ENCODE data around the gene RAB3C. TPM values are rescaled to one million over a fixed set of nuclear protein-coding genes. Genes with fewer than 3 reads are reported as not detected.

The RAB3C gene
- total RNA-seq, 1 experiment from 2014 or later: not detected

DNA sequence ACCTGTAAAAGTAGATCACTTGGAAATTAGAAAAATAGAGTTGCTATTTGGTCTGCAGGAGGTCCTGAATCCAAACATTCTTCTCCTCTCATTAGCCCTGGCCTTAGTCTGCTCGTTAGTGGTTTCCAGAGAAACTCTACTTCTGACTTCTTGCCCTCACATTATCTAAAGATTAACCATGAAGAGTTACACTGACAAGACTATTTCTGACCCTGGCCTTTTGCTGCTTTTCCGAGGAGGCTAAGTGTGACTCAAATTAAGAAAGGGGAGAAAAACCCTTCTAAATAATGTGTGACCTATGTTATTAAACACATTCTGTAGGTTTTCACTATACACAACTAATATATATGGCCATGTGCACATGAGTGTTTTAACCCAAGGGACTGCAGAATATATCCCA, 302.4 kb downstream of the RAB3C start:
- no peak overlapping the region for H3K27ac ChIP-seq
- H3K4me3 ChIP-seq: no peak overlapping the region
- no peak for DNase-seq
- H3K4me1 ChIP-seq: no peaks in the 10 kb centered on the region
- H3K36me3 ChIP-seq: no peaks in the 10 kb centered on the region
- H3K27me3 ChIP-seq: no peaks in the 10 kb centered on the region
- no peaks in the 10 kb centered on the region for H3K9me3 ChIP-seq (replicated peaks)

GRCh38 chr5:58886315-58887207, 303.7 kb downstream of the RAB3C start:
- Histone ChIP-seq H3K4me1 (no peaks in the 10 kb centered on the region), H3K27ac (no peak overlapping the region), H3K36me3 (no peaks in the 10 kb centered on the region), H3K27me3 (no peaks in the 10 kb centered on the region), H3K9me3 (replicated peaks) (no peaks in the 10 kb centered on the region), H3K4me3 (peak overlapping the region; percentile 6; the same call in 1 of the 2 replicates)
- peak; percentile 71 to 87 for DNase-seq

GRCh38 chr5:58887311-58887710, 304.4 kb downstream of the RAB3C start:
- no peaks in the 10 kb centered on the region for H3K27me3 ChIP-seq
- no peak for DNase-seq
- no peaks in the 10 kb centered on the region for H3K9me3 ChIP-seq (replicated peaks)
- no peaks in the 10 kb centered on the region for H3K36me3 ChIP-seq
- H3K27ac ChIP-seq: no peak overlapping the region
- H3K4me3 ChIP-seq: no peak overlapping the region
- H3K4me1 ChIP-seq: no peaks in the 10 kb centered on the region

- H3K9me3 ChIP-seq (replicated peaks): no peaks in the 10 kb centered on the region
- H3K27ac ChIP-seq: no peak overlapping the region
- no peaks in the 10 kb centered on the region for H3K27me3 ChIP-seq
- no peak overlapping the region for H3K4me3 ChIP-seq
- no peaks in the 10 kb centered on the region for H3K36me3 ChIP-seq
- DNase-seq: no peak
- no peaks in the 10 kb centered on the region for H3K4me1 ChIP-seq
These were observed 305.0 kb downstream of the RAB3C start for GRCh38 chr5:58887721-58888409.

GRCh38 chr5:58890265-58890664, 307.4 kb downstream of the RAB3C start:
- DNase-seq: no peak
- Histone ChIP-seq H3K36me3 (no peaks in the 10 kb centered on the region), H3K27ac (no peak overlapping the region), H3K27me3 (no peaks in the 10 kb centered on the region), H3K4me1 (no peaks in the 10 kb centered on the region), H3K9me3 (replicated peaks) (no peaks in the 10 kb centered on the region), H3K4me3 (no peak overlapping the region)

GRCh38 chr5:58890701-58891085, 307.8 kb downstream of the RAB3C start:
- no peaks in the 10 kb centered on the region for H3K36me3 ChIP-seq
- H3K9me3 ChIP-seq (replicated peaks): no peaks in the 10 kb centered on the region
- H3K27me3 ChIP-seq: no peaks in the 10 kb centered on the region
- H3K4me3 ChIP-seq: peak overlapping the region; percentile 53
- H3K4me1 ChIP-seq: no peaks in the 10 kb centered on the region
- peak overlapping the region; percentile 39; the same call in 1 of the 2 replicates for H3K27ac ChIP-seq
- no peak for DNase-seq

- Histone ChIP-seq H3K4me1 (no peaks in the 10 kb centered on the region), H3K27me3 (no peaks in the 10 kb centered on the region), H3K9me3 (replicated peaks) (no peaks in the 10 kb centered on the region), H3K4me3 (peak overlapping the region; percentile 53), H3K27ac (peak overlapping the region; percentile 39), H3K36me3 (no peaks in the 10 kb centered on the region)
- DNase-seq: peak; percentile 70 to 87
These were observed 308.5 kb downstream of the RAB3C start for GRCh38 chr5:58891086-58891970.

DNA sequence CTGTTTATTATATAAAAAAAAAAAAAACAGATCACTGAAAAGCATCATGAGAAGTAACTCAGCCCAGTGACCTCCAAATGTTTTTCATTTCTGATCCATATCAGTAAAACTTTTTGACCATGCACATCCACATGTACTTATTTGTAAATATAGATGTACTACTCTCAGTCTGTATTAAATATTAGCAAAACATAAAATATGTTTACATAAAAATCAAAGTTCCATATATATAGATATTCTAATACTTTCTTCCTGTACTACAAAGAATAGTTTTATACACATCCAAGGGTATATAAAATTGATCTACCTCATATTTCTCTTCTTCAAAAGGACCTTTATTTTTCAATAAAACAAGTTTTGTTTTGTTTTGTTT, 309.1 kb downstream of the RAB3C start:
- H3K4me1 ChIP-seq: no peaks in the 10 kb centered on the region
- H3K27me3 ChIP-seq: no peaks in the 10 kb centered on the region
- no peaks in the 10 kb centered on the region for H3K9me3 ChIP-seq (replicated peaks)
- no peak overlapping the region for H3K27ac ChIP-seq
- DNase-seq: no peak
- H3K4me3 ChIP-seq: peak overlapping the region; percentile 53
- H3K36me3 ChIP-seq: no peaks in the 10 kb centered on the region

- H3K9me3 ChIP-seq (replicated peaks): no peaks in the 10 kb centered on the region
- no peaks in the 10 kb centered on the region for H3K36me3 ChIP-seq
- no peaks in the 10 kb centered on the region for H3K4me1 ChIP-seq
- H3K27me3 ChIP-seq: no peaks in the 10 kb centered on the region
- no peak for DNase-seq
- H3K27ac ChIP-seq: no peak overlapping the region
- no peak overlapping the region for H3K4me3 ChIP-seq
These were observed 310.7 kb downstream of the RAB3C start for GRCh38 chr5:58893551-58893950.

DNA sequence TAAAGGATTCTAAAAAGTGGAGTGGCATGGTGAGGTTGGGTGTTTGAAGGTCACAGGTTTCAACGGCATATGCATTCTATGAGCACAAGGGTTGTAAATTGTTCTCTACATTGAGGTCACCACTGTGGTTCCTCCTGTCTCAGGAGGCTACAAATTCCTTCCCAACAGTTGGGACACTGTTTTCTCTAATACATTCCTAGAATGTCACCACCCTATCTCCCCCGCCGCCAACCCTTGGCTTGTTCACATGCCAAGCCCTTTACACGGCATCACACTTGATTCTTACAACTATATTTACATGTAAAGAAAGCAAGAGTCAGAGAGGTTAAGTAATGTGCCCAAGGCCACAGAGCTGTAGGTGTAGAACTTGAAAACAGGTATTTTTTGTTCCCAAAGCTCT, 315.1 kb downstream of the RAB3C start:
- no peaks in the 10 kb centered on the region for H3K4me1 ChIP-seq
- no peak for DNase-seq
- no peak overlapping the region for H3K27ac ChIP-seq
- no peaks in the 10 kb centered on the region for H3K9me3 ChIP-seq (replicated peaks)
- H3K4me3 ChIP-seq: no peak overlapping the region
- H3K27me3 ChIP-seq: no peaks in the 10 kb centered on the region
- H3K36me3 ChIP-seq: no peaks in the 10 kb centered on the region

- no peak for DNase-seq
- H3K9me3 ChIP-seq (replicated peaks): no peaks in the 10 kb centered on the region
- no peak overlapping the region for H3K27ac ChIP-seq
- H3K36me3 ChIP-seq: no peaks in the 10 kb centered on the region
- no peaks in the 10 kb centered on the region for H3K4me1 ChIP-seq
- no peak overlapping the region for H3K4me3 ChIP-seq
- H3K27me3 ChIP-seq: no peaks in the 10 kb centered on the region
These were observed 315.7 kb downstream of the RAB3C start for GRCh38 chr5:58898538-58898937.

GRCh38 chr5:58901271-58901670, 318.4 kb downstream of the RAB3C start:
- Histone ChIP-seq H3K4me3 (no peak overlapping the region), H3K9me3 (replicated peaks) (no peaks in the 10 kb centered on the region), H3K27ac (no peak overlapping the region), H3K36me3 (no peaks in the 10 kb centered on the region), H3K27me3 (no peaks in the 10 kb centered on the region), H3K4me1 (no peaks in the 10 kb centered on the region)
- DNase-seq: no peak

- Histone ChIP-seq H3K9me3 (replicated peaks) (no peaks in the 10 kb centered on the region), H3K36me3 (no peaks in the 10 kb centered on the region), H3K27ac (no peak overlapping the region), H3K4me1 (no peaks in the 10 kb centered on the region), H3K27me3 (no peaks in the 10 kb centered on the region), H3K4me3 (no peak overlapping the region)
- DNase-seq: no peak
These were observed 319.4 kb downstream of the RAB3C start for GRCh38 chr5:58902305-58902704.

DNA sequence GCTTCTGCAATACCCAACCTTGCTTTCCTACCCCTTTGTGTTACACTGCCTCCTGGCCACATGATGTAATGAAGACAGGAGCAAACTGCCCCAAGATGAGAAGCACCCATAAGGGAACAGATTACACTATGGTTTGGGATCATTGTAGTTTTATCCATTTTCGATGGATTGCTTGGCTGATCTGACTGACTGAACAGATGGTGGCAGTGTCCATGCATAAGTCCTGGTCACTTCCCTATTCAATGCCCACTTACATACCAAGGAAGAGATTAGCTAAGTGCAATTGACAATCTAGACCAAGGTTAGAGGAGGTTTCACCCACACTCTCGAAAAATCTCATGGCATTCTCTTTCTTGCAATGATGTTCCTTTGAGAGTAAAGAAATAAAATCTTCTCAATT, 319.9 kb downstream of the RAB3C start:
- H3K27me3 ChIP-seq: no peaks in the 10 kb centered on the region
- H3K9me3 ChIP-seq (replicated peaks): no peaks in the 10 kb centered on the region
- no peaks in the 10 kb centered on the region for H3K36me3 ChIP-seq
- no peaks in the 10 kb centered on the region for H3K4me1 ChIP-seq
- DNase-seq: no peak
- no peak overlapping the region for H3K4me3 ChIP-seq
- H3K27ac ChIP-seq: no peak overlapping the region

DNA sequence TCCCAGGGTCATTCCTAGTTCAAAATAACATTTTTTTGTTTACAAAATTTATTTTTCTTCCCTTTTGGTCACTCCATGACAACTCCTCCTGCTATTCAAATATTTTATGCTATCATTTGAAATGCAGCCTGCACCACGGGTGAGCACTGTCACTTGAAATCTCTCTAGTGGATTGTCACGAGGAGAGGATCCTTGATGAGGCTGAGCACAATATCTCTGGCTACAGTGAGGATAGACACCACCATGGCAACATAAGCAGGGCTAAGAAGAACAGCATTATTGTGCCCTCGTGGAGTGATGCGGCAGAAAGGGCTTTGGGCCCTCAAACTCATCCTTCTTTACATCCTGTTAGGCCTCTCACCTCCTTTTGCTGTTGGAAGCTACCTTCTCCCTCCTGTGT, 321.9 kb downstream of the RAB3C start:
- DNase-seq: no peak

More for the DNA sequence above, 321.9 kb downstream of the RAB3C start:
- Histone ChIP-seq H3K4me1 (no peaks in the 10 kb centered on the region), H3K36me3 (no peaks in the 10 kb centered on the region), H3K27ac (no peak overlapping the region), H3K4me3 (no peak overlapping the region), H3K9me3 (replicated peaks) (no peaks in the 10 kb centered on the region), H3K27me3 (no peaks in the 10 kb centered on the region)

All from SJCRH30 (cell line).